Adrenal gland (tissue), 5 donors: ENCODE data around the gene SH2D7.

Experiments
- CTCF ChIP-seq, 6 experiments: fragments of 450-650 bp in 4 of 6; fragments of 200-600 bp in 2 of 6; sonication (generic) in 1 of 6; IDR thresholded peaks; 1 replicate in 5 of 6; 2 replicates in 1 of 6; pipeline versions ENCODE4 v1.5.1 to v1.8.0; 2016 to 2021; ENCODE audit warnings: antibody characterized with exemption in 6 of 6, mild to moderate bottlenecking in 2 of 6, moderate library complexity in 1 of 6
- POLR2A ChIP-seq, 2 donors: fragments of 450-650 bp; IDR thresholded peaks; one replicate each; pipeline ENCODE4 v1.6.1; 2017; ENCODE audit warnings: antibody characterized with exemption in 2 of 2, mild to moderate bottlenecking in 2 of 2, moderate library complexity in 1 of 2
- donor health status: DM: no; HTN: no; CAD: no.

- TF ChIP-seq POLR2A (IDR thresholded peaks at IDR 0.05) (no peak), CTCF (IDR thresholded peaks at IDR 0.05) (no peak)
Measured at GRCh38 chr15:78079298-78080087, 12.9 kb upstream of the SH2D7 start.
